ENCODE measurements around the gene PCBD2.
A peak's percentile ranks its signal among the peaks of the same experiment; 100 is the strongest.

Gene PCBD2

DNA sequence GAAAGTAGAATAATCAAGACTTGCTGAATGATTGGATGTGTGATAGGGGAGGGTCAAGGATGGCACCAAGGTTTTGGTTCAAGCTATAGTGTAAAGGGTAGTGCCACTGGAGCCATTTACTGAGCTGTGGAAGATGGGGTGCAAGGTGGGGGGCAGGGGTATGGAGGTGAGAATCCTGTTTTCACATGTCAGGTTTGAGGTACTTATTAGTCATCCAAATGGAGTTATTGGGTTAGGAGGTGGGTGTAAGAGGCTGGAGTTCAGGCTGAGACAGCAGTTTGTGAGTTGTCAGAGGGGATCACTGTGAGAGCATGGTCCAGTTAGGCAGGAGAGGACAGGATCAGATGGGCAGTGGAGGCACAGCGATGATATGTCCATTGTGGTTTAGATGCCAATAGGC is 8.9 kb downstream of the PCBD2 start:
- Histone ChIP-seq H3K9me3 (ENCODE audit: severe bottlenecking) (no peaks in the 10 kb centered on the region), H3K4me3 (ENCODE audit: severe bottlenecking) (no peak overlapping the region), H3K4me1 (ENCODE audit: insufficient read depth, poor library complexity, severe bottlenecking) (no peaks in the 10 kb centered on the region), H3K36me3 (ENCODE audit: low read depth) (peaks cover 33% of the 10 kb centered on the region), H3K27ac (ENCODE audit: poor library complexity, severe bottlenecking) (no peak overlapping the region), H3K27me3 (ENCODE audit: insufficient read depth, poor library complexity, severe bottlenecking) (no peaks in the 10 kb centered on the region)
- no peak for ATAC-seq (ENCODE audit: low read depth)
- no peak for DNase-seq (ENCODE audit: low spot score)
- TF ChIP-seq CTCF (IDR thresholded peaks at IDR 0.05; ENCODE audit: poor library complexity, severe bottlenecking), result no peak

- no peak overlapping the region for H3K4me3 ChIP-seq (ENCODE audit: severe bottlenecking)
- H3K9me3 ChIP-seq (ENCODE audit: severe bottlenecking), result no peaks in the 10 kb centered on the region
- peak; percentile 76 for TF ChIP-seq CTCF (IDR thresholded peaks at IDR 0.05; ENCODE audit: poor library complexity, severe bottlenecking)
- H3K27me3 ChIP-seq (ENCODE audit: insufficient read depth, poor library complexity, severe bottlenecking), result no peaks in the 10 kb centered on the region
- DNase-seq (ENCODE audit: low spot score) (no peak), ATAC-seq (ENCODE audit: low read depth) (peak; percentile 60; the same call in 2 of the 3 replicates)
- H3K27ac ChIP-seq (ENCODE audit: poor library complexity, severe bottlenecking), result no peak overlapping the region
- peaks cover 10% of the 10 kb centered on the region for H3K36me3 ChIP-seq (ENCODE audit: low read depth)
- H3K4me1 ChIP-seq (ENCODE audit: insufficient read depth, poor library complexity, severe bottlenecking), result no peaks in the 10 kb centered on the region
Observed at GRCh38 chr5:134917070-134917815, 12.3 kb downstream of the PCBD2 start.

- no peak for TF ChIP-seq CTCF (IDR thresholded peaks at IDR 0.05; ENCODE audit: poor library complexity, severe bottlenecking)
- Histone ChIP-seq H3K36me3 (ENCODE audit: low read depth) (peaks cover 10% of the 10 kb centered on the region), H3K9me3 (ENCODE audit: severe bottlenecking) (no peaks in the 10 kb centered on the region), H3K27ac (ENCODE audit: poor library complexity, severe bottlenecking) (no peak overlapping the region), H3K4me3 (ENCODE audit: severe bottlenecking) (no peak overlapping the region), H3K27me3 (ENCODE audit: insufficient read depth, poor library complexity, severe bottlenecking) (no peaks in the 10 kb centered on the region), H3K4me1 (ENCODE audit: insufficient read depth, poor library complexity, severe bottlenecking) (no peaks in the 10 kb centered on the region)
- ATAC-seq (ENCODE audit: low read depth) (no peak), DNase-seq (ENCODE audit: low spot score) (no peak)
Observed at GRCh38 chr5:134918861-134919260, 13.9 kb downstream of the PCBD2 start.

GRCh38 chr5:134920848-134921575 is 16.1 kb downstream of the PCBD2 start:
- no peak for TF ChIP-seq CTCF (IDR thresholded peaks at IDR 0.05; ENCODE audit: poor library complexity, severe bottlenecking)
- Histone ChIP-seq H3K27me3 (ENCODE audit: insufficient read depth, poor library complexity, severe bottlenecking) (no peaks in the 10 kb centered on the region), H3K27ac (ENCODE audit: poor library complexity, severe bottlenecking) (no peak overlapping the region), H3K36me3 (ENCODE audit: low read depth) (no peaks in the 10 kb centered on the region; the same call in none of the 2 replicates), H3K4me1 (ENCODE audit: insufficient read depth, poor library complexity, severe bottlenecking) (no peaks in the 10 kb centered on the region), H3K4me3 (ENCODE audit: severe bottlenecking) (no peak overlapping the region), H3K9me3 (ENCODE audit: severe bottlenecking) (no peaks in the 10 kb centered on the region)
- ATAC-seq (ENCODE audit: low read depth) (no peak), DNase-seq (ENCODE audit: low spot score) (no peak)

DNA sequence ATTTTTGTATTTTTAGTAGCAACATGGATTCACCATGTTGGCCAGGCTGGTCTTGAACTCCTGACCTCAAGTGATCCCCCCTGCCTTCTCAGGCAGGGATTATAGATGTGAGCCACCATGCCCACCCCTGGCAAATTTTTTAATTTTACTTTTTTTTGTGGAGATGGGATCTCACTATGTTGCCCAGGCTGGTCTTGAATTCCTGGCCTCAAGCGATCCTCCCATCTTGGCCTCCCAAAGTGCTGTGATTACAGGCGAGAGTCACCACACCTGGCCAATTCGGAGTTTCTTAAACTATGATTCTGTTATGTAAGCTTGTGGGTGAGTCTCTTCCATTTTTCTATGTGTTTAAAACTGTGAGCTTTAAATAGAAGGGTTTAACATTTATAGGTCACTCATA is 27.6 kb downstream of the PCBD2 start:
- peaks cover 19% of the 10 kb centered on the region for H3K36me3 ChIP-seq (ENCODE audit: low read depth)
- H3K9me3 ChIP-seq (ENCODE audit: severe bottlenecking), result no peaks in the 10 kb centered on the region
- H3K27me3 ChIP-seq (ENCODE audit: insufficient read depth, poor library complexity, severe bottlenecking), result no peaks in the 10 kb centered on the region
- ATAC-seq (ENCODE audit: low read depth) (no peak), DNase-seq (ENCODE audit: low spot score) (no peak)
- H3K4me3 ChIP-seq (ENCODE audit: severe bottlenecking), result no peak overlapping the region
- no peak for TF ChIP-seq CTCF (IDR thresholded peaks at IDR 0.05; ENCODE audit: poor library complexity, severe bottlenecking)
- H3K27ac ChIP-seq (ENCODE audit: poor library complexity, severe bottlenecking), result no peak overlapping the region
- H3K4me1 ChIP-seq (ENCODE audit: insufficient read depth, poor library complexity, severe bottlenecking), result no peaks in the 10 kb centered on the region

Measured in RWPE2 (cell line).